Thyroid gland (tissue), 4 donors: Measurements from ENCODE around the gene GABRR2.

Experiments used
- POLR2A ChIP-seq, 2 donors: fragments of 450-650 bp; IDR thresholded peaks; one replicate each; pipeline ENCODE4 v1.6.1; 2017; ENCODE audit warnings: antibody characterized with exemption in 2 of 2, mild to moderate bottlenecking in 2 of 2, moderate library complexity in 1 of 2
- TF ChIP-seq, protein P1 (sequence below), 6 experiments: fragments of 200-600 bp in 3 of 6; fragments of 450-650 bp in 3 of 6; sonication (generic) in 3 of 6; IDR thresholded peaks; one replicate each; pipeline ENCODE4 v1.5.1; 2016 to 2019; ENCODE audit warnings: antibody characterized with exemption in 6 of 6, mild to moderate bottlenecking in 2 of 6, inconsistent platforms in 1 of 6, moderate library complexity in 1 of 6

DNA sequence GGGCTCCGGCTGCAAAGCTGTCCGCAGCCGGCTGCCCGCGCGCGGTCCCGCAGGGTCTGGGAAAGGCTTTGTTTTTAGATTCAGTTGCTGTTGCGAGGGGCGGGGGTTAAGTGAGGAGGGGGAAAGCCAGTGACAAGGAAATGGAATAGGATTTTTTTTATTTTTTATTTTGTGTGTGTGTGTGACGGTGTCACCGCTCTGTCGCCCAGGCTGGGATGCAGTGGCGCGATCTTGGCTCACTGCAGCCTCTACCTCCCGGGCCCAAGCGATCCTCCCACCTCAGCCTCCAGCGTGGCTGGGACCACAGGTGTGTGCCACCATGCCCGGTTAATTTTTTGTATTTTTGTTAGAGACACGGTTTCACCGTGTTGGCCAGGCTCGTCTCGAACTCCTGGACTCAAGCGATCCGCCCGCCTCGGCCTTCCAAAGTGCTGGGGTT is 38.0 kb upstream of the GABRR2 start:
- TF ChIP-seq, protein P1, sequence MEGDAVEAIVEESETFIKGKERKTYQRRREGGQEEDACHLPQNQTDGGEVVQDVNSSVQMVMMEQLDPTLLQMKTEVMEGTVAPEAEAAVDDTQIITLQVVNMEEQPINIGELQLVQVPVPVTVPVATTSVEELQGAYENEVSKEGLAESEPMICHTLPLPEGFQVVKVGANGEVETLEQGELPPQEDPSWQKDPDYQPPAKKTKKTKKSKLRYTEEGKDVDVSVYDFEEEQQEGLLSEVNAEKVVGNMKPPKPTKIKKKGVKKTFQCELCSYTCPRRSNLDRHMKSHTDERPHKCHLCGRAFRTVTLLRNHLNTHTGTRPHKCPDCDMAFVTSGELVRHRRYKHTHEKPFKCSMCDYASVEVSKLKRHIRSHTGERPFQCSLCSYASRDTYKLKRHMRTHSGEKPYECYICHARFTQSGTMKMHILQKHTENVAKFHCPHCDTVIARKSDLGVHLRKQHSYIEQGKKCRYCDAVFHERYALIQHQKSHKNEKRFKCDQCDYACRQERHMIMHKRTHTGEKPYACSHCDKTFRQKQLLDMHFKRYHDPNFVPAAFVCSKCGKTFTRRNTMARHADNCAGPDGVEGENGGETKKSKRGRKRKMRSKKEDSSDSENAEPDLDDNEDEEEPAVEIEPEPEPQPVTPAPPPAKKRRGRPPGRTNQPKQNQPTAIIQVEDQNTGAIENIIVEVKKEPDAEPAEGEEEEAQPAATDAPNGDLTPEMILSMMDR (IDR thresholded peaks at IDR 0.05) = no peak
- TF ChIP-seq POLR2A (IDR thresholded peaks at IDR 0.05) = no peak
